Left renal cortex interstitium (tissue), 4 donors: ENCODE data around the gene SDK2. TPM values are rescaled to one million over a fixed set of nuclear protein-coding genes. Genes with fewer than 3 reads are reported as not detected.

Source experiments
- DNase-seq, 4 donors: peaks; one replicate each; pipeline ENCODE4 v3.0.0-alpha.2; 2013; ENCODE audit warnings: low read depth in 4 of 4, low spot score in 2 of 4, missing footprints in 1 of 4
- polyA plus RNA-seq, 4 donors: library from polyadenylated mRNA; unstranded; fragments of 120-200 nt; gene quantifications; one replicate each; pipeline ENCODE4 v1.2.1, GENCODE V29; 2013; ENCODE audit not compliant: insufficient read length in 4 of 4

Gene SDK2
- polyA plus RNA-seq, 4 donors = 8.8 to 12.2 (median 9.9) TPM

DNA sequence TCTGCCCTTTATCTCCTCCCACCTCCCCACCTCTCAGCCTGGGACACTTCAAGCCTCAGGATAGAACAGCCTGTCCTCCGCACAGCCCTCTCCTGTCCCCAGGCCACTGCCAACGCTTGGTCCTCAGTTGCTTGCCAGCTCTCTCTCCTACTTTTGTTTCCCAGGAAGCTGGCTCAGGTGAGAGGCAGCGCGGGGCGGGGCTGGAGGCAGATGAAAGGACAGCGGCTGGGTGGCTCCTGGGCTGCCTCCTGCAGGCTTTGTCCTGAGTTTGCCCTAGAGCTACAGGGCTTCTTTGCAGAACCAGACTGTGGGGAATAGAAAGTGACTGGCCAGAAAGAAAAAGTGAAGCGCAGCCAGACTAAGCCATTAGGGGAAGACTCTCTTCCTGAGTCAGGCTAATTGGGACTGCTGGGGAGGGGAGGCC is 284.2 kb downstream of the SDK2 start:
- no peak for DNase-seq

DNA sequence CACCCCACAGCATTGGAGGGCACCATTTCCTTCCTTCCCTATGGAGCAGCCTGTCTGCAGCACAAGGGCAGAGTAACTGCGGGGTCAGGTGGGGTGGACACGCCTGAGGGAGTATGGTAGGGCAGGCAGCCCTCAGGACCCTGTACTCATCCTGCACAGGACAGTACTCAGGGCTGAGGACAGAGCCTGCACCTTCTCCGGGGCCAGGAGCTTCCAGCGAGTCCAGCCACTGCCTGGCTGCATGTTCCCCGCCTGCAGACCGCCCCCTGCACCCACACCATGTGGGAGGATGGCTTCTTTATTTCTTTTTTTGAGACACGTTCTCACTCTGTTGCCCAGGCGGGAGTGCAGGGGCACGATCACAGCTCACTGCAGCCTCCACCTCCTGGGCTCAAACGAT is 284.9 kb downstream of the SDK2 start:
- DNase-seq = no peak

DNA sequence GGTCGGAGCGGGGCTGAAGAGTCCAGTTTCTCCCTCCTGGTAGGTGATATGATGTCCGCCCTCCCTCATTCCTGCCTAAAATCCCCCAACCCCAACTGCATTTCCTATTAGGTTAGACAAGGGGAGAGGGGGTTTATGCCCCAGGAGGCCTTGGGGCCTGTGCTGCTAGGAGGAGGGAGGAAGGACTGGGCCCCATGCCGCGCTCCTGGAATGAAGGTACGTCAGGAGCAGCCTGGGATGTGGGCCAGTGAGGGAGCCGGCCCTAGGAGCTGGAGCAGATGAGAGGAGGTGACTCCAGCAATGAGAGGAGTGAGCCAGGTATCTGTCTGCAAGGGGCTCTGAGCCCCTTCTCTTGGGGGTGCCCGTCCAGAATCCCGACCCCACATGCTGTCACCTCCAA is 285.6 kb downstream of the SDK2 start:
- DNase-seq = no peak

DNA sequence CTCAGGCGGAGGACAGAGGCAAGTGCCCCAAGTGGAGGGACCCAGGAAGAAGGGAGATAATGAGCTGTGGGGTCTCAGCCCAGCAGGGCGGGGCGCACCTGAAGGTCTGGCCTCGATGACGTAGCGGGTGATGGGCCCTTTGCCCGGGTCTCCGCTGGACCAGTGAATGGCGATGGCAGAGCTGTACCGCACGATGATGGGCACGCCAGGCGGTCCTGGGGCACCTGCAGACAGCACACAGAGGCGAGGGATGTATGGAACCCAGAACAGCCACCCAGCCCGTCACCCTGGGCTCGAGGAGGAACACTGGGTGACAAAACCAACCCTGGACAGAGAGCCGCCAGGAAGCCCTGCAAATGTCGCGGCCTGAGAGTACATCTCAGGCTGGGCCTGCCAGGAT is 286.3 kb downstream of the SDK2 start:
- no peak for DNase-seq

DNA sequence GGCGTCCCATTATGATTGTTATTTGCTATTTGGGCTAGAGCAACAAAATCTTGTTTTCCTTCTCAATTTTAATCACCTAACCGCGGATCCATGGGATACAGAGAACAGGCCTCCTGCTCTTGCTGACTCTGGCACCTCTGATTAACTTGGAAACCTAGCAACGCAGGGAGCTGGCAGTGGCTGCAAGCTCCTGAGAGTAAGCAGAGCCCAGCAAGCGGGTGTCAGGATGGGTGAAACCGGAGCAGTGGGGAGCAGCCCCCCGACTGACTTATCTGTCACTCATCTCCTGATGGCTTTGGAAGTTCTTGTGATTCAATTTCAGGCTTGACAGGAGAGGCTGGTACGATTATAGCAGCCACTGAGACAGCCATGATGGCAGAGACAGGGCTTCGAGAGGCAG is 286.9 kb downstream of the SDK2 start:
- no peak for DNase-seq

DNA sequence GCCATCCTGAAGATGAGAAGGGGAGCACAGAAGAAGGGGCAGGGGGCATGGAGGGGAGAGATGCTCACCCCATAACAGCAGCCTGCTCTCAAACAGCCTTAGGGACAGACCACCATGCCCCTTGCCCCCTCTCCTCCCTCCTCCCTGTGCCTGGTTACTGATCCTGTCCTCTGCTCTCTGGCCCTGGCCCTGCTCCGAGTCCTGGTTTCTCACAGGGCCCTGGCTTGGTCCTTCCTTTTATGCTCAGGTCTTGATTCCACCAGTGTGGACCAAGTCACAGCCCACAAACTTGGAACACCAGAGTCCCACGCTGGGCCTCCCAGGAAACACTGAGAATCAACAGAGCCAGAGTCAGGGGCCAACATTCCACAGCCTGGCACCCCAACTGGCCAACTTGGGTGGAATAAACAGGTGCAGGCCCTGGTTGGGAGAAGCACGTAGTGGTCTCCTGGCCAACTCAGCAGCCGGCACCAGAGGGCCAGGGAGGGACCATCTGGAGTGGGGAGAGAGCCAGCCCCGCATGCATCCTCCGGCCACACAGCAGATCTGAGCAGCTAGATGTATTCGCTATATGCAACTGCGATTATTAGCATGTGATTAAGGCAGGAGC is 287.6 kb downstream of the SDK2 start:
- no peak for DNase-seq

DNA sequence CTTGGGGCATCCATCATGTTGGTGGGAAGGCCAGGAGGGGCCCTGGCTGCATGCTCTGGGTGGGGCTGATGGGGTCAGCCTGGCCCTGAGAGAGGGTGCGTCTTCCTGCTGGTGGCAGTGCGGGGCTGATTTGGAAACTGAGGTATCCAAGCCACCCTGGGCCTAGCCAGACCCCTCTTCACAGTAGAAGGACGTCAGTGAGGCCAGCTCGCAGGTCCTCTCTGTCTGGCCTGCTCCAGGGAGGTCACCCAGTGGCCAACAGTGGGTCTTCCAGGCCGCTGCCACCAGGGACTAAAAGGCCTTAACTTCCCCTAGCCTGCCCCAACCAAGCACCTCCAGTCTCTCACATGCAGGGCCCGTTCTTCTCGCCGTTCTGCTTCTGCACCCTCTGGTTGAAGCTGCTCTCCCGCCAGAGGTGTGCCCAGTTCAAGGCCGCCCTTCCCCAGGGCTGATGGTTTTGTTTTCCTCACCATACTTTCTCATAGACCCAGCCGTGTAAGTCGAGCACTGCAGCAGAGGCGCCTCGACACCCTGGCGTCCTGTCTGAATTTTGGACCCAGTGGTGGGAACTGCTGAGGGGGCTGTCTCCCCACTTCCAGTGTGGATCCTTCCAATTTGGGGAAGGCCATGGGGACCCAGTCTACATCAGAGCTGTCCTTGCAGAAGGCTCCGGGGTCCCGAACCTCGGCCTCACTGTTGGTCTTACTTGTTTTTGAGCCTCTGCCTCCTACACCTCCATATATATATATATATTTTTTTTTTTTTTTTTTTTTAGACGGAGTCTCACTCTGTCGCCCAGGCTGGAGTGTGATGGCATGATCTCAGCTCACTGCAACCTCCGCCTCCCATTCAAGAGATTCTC is 289.6 kb downstream of the SDK2 start:
- no peak for DNase-seq

DNA sequence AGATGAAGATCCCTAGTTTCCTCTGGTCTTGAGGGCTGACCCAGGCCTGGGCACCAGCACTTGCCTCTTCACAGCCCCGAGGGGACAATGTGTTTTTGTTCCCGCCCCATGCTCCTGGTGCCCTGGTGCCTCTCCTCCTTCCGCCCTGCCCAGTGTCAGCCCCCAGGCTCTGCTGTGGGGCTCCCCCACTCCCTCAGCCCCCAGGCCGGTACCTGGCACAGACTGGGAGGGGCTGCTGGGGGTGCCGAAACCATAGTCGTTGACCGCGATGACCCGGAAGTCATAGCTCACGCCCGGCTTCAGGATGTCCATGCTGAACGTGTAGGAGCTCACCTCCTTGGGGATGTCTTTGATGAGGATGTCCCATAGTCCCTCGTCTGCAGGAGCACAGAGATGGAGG is 292.0 kb downstream of the SDK2 start:
- DNase-seq = no peak

DNA sequence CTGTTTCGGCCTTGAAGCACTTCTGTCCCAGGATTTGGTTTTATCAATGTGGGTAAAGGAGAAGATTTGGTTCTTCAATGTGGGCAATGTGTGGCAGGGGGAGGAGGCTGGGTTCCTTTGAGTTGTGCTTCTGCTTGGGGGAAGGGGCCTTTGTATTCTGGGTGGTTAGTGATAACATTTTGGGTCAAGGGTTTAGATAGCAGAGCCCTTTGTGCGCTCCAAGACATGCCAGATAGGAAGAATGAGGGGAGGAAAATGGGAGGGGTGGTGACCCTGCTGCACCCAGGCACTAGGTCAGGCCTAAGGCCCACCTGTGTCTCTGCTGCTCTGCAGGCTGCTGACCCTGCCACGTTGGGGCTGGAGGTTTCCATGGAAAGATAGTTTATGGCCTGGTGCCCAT is 292.5 kb downstream of the SDK2 start:
- no peak for DNase-seq

DNA sequence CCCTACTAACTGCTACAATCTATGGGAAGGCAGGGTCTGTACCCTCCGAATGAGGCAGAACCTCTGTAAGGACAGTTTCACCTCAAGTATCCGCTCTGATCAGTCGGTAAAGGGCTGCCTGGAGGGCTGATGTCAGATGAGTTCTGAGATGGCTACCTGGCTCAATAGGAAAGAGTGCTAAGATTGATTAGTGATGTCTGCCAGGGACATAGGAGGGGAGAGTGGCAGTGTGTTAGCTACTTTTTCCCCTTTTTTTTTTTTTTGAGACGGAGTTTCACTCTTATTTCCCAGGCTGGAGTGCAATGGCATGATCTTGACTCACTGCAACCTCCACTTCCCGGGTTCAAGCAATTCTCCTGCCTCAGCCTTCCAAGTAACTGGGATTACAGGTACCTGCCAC is 293.4 kb downstream of the SDK2 start:
- DNase-seq = no peak

DNA sequence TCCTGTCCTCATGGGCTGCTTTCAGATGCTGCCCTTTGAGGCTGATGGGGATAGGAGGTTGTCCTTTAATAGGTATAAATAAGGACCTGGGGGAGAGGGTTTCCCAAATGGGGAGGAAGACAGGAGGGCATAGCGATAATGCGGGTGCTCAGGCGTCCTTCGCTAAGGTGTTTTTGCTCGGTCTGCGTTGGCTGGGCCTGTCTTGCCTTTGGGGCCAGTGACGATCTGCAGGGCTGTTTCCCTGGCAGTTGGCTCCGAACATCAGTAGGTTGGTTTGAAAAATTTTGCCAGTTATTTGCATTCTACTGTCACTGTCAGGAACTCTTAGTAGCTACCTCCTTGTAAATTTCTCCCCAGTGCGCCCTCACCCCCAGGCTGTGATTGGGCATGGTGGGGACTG is 294.6 kb downstream of the SDK2 start:
- no peak for DNase-seq

DNA sequence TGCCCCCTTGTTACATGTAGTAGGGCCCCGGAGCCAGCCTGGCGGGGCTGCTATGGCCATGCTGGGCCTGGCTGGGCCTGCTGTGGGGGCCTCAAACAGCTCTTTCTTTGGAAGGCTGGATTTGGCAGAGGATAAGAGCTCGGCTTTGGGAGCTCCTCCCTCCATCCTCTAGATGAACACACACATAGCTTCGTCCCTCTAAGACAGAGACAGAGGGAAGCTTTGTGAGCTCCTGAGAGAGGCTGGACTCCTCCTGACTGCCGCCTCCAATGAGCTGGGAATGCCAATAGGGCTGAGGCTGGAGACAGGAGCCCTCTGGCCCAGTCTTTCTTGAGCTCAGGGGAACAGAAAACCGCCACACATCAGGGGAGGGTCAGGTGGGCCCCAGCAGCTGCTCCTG is 295.1 kb downstream of the SDK2 start:
- DNase-seq = no peak

DNA sequence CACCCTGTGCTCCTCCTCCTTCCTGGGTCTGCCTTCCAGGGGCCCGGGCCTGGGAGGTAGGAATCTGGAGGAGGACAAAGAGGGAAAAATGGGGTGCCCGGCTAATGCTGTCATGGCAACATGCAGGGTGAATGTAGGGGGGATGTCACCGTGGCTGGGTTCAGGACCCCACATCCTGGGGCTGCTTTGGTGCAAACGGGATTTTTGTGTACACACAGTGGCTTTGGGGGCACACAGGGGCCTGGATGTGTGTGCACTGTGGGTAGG is 295.5 kb downstream of the SDK2 start:
- DNase-seq = no peak

DNA sequence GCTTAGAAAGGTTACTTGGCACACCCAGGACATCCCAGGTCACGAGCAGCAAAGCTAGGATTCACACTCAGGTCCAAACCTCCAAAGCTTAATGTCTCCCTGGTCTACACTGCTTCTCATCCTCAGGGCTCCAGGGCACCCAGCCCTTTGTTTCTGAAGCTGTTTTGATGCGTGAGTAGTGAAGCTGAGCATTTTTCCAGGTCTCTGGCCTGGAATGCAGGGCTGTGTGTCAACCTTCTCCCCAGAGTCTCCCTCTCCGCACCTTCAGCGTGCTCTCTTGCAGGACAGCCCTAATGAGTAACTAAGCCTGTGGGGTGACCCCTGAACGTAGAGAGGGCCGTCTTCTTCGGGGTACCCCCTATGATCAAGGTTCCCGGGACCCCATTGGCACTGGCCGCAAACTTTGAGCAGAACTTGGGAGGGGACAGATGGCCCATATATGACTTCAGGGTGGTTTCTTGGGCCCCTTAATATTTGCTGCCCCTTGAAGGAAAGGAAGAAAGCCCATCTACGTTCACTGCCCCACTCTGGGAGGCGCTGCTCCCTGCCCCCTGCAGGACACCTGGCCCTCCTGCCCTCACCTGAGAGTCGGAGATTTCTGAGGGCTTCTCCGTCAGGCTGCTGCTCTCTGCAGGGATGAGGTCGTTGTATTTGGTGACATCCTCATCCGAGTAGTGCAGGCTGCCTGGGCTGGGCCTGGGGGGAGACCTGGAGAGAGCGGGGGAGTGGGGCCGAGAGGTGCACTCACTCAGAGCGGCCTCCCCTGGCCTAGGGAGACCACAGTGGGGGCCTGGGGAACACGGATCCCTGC is 296.0 kb downstream of the SDK2 start:
- DNase-seq = no peak

DNA sequence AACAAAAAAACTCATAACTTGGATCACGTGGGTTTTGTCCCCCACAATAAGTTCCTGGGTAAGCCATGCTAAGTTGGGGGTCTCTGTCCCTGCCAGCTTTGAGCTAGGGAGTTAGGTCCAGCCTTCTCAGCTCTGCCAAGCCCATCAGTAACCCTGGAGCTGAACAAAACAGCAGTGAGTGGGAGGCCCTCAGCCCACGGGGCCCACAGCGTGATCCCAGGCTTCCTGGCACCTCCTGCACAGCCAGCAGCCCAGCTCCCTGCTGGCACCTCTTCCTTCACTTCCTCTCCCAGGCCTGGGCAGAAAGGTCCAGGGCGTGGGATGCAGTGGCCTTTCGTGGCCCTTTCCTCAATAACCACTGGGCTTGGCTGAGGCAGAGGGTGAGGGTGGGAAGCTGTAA is 296.9 kb downstream of the SDK2 start:
- DNase-seq = no peak

DNA sequence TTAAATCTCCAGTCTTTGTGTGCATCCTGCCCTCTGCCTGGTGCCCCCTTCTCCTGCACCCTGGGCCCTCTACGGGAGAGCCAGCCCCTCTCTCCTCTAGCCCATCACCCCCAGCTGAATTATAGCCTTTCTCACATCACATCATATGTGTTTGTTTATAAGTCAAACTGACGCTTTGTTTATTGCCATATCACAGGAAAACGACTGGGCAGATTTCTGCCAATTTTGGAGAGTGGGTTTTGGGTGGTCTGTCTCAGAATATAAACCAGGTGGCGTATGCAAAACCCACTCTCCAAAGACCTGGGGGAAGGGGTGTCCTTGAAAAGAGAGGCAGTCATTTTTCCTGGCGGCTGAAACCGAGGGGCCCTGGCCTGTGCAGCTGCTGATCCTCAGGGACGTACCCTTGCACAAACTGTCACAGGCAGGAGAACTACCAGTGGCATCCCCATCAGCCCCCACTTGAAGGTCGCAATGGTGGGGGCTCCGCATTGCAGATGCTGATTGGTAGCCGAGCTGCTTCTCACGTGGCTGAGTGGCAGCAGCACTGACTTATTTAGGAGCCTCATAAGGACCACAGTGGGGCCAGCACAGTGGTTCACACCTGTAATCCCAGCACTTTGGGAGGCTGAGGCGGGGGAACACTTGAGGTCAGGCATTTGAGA is 297.6 kb downstream of the SDK2 start:
- no peak for DNase-seq

DNA sequence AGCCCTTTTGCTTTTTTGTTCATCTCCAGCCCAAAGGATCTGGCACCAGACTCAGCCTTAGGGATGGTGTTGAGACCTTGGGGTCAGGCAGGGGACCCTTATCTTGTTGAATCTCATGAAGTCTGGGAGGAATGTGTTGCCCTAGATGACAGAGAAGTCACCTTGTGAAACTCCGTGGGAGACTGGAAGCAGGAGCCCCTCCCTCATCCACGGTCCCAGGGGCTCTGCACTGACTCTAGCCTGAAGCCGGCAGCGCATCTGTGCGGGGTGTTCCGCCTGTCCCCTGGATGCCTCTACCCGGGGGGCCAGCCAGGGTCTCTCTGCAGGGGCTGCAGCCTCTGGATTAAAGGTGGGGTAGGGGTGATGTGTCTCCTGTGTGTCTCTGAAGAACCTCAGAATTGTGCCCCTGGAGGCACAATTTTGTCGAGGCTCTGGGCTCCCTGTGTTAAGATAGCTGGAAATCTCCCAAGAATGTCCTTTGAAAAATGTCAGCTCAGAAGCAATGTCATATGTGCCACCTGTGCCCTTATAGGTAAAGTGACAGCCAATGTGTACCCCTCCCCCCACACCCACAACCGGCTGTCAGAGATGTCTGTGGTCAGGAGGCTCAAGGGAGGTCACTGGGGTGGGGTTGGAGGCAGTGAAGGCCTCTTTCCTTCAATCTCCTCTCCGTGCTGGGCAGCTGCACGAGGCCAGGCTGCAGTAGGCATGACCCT is 300.3 kb downstream of the SDK2 start:
- no peak for DNase-seq

DNA sequence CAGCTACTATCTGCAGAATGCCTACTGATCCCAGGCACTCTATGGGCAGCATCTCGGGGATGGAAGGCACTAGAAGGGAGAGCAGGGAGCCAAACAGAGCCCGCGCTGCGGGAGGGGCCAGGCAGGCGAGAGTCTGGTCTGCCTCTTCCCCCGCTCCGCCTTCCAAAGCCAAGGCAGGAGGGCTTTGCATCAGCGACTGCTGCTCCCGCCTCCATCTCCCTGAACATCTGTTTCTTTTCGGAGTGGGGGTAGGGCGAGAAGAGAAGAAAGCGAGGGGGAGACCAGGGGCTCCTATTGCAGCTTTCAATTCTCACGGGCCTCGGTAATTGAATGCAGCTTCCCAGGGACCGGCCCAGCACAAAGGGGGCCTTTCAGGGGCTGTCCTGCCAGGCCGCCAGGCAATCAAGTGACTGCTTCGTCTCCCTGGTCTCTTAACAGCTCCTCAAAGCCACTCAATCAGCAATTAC is 301.0 kb downstream of the SDK2 start:
- DNase-seq = peak; percentile 82 to 95 (median 86)

DNA sequence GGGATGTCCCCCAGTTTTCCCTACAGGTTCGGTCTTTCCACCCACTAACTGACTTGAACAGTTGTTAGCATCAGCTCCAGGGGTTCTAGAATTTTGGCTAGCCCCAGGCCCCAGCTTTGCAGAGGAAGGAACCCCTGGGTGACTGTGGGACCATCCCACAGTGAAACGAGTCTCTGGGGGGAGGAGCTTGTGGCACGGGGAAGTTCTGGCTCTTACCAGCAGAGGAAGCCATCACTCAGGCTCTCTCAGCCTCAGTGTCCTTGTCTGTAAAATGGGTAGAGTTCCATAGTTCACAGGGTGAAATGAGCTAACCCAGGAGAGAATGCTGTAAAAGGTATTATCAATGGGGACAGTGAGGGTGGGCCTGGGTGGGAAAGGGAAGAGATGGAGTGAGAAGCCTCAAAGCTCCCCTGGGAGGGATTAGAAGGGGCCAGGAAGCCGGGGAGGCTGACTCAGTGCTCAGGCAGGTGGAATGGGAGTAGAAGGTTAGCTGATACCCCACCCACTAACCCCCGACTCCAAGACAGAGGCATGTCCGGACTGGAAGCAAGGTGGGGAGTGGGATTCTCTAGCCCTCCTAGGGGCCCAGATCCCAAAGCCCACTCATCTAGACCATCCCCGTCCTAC is 301.6 kb downstream of the SDK2 start:
- no peak for DNase-seq

DNA sequence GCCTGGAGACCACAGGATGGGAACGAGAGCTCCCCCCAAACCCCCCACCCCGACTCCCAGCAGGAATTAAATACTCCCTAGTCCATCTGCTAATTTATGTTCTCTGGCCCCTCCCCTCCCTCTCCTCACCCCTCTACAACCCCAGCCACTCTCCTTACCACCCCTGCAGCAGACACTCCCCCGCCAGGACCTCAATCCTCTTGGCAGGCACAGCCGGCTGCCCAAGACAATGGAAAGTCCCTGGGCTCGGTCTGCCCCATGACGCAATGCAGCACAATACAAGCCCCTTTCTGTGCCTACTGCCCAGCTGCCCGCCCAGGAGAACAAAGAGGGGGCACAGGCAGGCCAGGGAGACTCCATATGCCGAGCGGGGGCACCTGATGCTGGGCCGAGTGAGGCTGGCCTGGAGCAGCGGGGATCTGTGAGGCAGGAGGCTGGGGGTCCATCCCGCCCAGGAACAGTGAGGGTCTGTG is 302.2 kb downstream of the SDK2 start:
- peak in 2 of 4 donors; percentile 82 for DNase-seq
